GM19193 (cell line): ENCODE measurements around the gene CUTA.

Source experiments
- POLR2A ChIP-seq: IDR thresholded peaks from 4 replicates; pipeline ENCODE4 v1.6.1; 2011; ENCODE audit not compliant: insufficient read depth, insufficient read length; ENCODE audit errors: extremely low read depth

Gene CUTA

GRCh38 chr6:33383427-33384185, 34.3 kb downstream of the CUTA start:
- no peak for TF ChIP-seq POLR2A

- TF ChIP-seq POLR2A, result no peak
Observed at GRCh38 chr6:33380272-33380981, 37.5 kb downstream of the CUTA start.

DNA sequence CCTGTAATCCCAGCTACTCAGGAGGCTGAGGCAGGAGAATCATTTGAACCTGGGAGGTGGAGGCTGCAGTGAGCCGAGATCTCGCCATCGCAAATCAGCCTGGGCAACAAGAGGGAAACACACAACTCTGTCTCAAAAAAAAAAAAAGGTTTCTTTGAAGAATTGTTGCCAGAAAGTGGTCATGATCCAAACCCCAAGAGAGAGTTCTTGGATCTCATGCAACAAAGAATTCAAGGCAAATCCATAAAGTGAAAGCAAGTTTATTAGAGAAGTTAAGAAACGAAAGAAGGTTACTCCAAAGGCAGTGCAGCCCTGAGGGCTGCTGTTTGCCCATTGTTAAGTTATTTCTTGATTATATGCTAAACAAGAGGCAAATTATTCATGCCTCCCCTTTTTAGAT, 40.7 kb downstream of the CUTA start:
- TF ChIP-seq POLR2A, result no peak

- TF ChIP-seq POLR2A, result no peak
Observed at GRCh38 chr6:33375143-33375671, 42.7 kb downstream of the CUTA start.

DNA sequence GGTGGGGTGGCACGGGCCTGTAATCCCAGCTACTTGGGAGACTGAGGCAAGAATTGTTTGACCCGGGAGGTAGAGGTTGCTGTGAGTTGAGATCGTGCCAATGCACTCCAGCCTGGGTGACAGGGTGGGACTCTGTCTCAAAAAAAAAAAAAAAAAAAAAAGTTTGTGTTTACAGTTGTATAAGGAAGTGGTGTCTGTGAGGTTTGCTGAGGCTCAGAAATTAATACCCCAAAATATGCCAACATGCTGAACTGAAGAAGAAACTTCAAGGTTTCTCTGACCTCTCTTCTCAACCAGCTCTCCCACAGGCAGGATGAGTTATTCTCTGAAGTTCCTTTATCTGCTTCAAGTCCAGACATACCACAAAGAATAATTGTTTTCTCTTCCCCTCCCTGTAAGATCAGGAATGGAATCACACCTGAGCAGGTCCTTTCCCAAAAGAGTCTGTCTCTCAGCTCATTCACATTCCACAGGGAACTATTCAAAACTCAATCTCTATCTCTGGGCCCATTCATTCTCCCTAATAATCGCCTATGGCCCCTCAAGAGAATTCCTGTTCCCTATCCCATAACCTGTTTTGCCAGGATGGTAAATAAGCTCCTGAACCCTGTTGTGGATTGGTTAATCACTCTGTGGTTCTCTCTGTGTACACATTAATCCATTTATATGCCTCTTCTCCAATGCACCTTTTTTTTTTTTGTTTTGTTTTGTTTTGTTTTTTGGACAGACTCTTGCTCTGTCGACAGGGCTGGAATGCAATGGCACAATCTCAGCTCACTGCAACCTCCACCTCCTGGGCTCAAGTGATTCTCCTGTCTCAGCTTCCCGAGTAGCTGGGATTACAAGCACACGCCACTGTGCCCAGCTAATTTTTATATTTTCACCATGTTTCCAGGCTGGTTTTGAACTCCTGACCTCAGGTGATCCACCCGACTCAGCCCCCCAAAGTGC, 43.7 kb downstream of the CUTA start:
- TF ChIP-seq POLR2A, result no peak

GRCh38 chr6:33372526-33373123, 45.3 kb downstream of the CUTA start:
- TF ChIP-seq POLR2A, result no peak

- TF ChIP-seq POLR2A, result no peak
Observed at GRCh38 chr6:33367009-33367714, 50.7 kb downstream of the CUTA start.
